Loucy (cell line): ENCODE measurements around the gene TM9SF2.

Source experiments
- EZH2phosphoT487 ChIP-seq: fragments of 200-600 bp; IDR thresholded peaks from 2 replicates; pipeline ENCODE4 v1.6.1; 2018; ENCODE audit warnings: antibody characterized with exemption, mild to moderate bottlenecking, moderate library complexity, borderline replicate concordance
- TF ChIP-seq, protein P1 (sequence below): fragments of 200-600 bp; sonication (generic); conservative IDR thresholded peaks from 2 replicates; pipeline ENCODE4 v1.5.1; 2014; ENCODE audit warnings: mild to moderate bottlenecking, antibody characterized with exemption, low read length

- TF ChIP-seq EZH2phosphoT487 = no peak
- TF ChIP-seq, protein P1, sequence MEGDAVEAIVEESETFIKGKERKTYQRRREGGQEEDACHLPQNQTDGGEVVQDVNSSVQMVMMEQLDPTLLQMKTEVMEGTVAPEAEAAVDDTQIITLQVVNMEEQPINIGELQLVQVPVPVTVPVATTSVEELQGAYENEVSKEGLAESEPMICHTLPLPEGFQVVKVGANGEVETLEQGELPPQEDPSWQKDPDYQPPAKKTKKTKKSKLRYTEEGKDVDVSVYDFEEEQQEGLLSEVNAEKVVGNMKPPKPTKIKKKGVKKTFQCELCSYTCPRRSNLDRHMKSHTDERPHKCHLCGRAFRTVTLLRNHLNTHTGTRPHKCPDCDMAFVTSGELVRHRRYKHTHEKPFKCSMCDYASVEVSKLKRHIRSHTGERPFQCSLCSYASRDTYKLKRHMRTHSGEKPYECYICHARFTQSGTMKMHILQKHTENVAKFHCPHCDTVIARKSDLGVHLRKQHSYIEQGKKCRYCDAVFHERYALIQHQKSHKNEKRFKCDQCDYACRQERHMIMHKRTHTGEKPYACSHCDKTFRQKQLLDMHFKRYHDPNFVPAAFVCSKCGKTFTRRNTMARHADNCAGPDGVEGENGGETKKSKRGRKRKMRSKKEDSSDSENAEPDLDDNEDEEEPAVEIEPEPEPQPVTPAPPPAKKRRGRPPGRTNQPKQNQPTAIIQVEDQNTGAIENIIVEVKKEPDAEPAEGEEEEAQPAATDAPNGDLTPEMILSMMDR = no peak
Measured at GRCh38 chr13:99527301-99527700, 26.0 kb downstream of the TM9SF2 start.
